ENCODE measurements around the gene UBTD1.
A peak's percentile ranks its signal among the peaks of the same experiment; 100 is the strongest.

UBTD1 gene

GRCh38 chr10:97499561-97500296 is 1.0 kb downstream of the UBTD1 start:
- H3K27ac ChIP-seq (ENCODE audit: low read depth in 2 of 2, low read length in 2 of 2) = peak overlapping the region; percentile 4 to 90
- H3K9me3 ChIP-seq (ENCODE audit: control insufficient read depth in 2 of 2, low read length in 2 of 2) = no peaks in the 10 kb centered on the region
- peak overlapping the region; percentile 56 to 87 for H3K9ac ChIP-seq (ENCODE audit: low read depth in 1 of 2, low read length in 2 of 2)
- H3K4me1 ChIP-seq (ENCODE audit: control insufficient read depth in 2 of 2, insufficient read depth in 2 of 2, low read length in 2 of 2) = peaks cover 3 to 9% of the 10 kb centered on the region in 2 donors
- peaks cover 0 to 3% of the 10 kb centered on the region in 2 donors for H3K36me3 ChIP-seq (ENCODE audit: control insufficient read depth in 2 of 2, insufficient read depth in 2 of 2, low read length in 2 of 2)
- peaks cover 0 to 15% of the 10 kb centered on the region in 2 donors for H3K27me3 ChIP-seq (ENCODE audit: control insufficient read depth in 2 of 2, insufficient read depth in 2 of 2, low read length in 2 of 2)
- H3K4me3 ChIP-seq (ENCODE audit: low read length in 2 of 2) = peak overlapping the region; percentile 73 to 97

- peak overlapping the region in 1 of 2 donors; percentile 73 for H3K4me3 ChIP-seq (ENCODE audit: low read length in 2 of 2)
- no peak overlapping the region for H3K27ac ChIP-seq (ENCODE audit: low read depth in 2 of 2, low read length in 2 of 2)
- H3K36me3 ChIP-seq (ENCODE audit: control insufficient read depth in 2 of 2, insufficient read depth in 2 of 2, low read length in 2 of 2) = peaks cover 0 to 3% of the 10 kb centered on the region in 2 donors
- peaks cover 0 to 15% of the 10 kb centered on the region in 2 donors for H3K27me3 ChIP-seq (ENCODE audit: control insufficient read depth in 2 of 2, insufficient read depth in 2 of 2, low read length in 2 of 2)
- H3K9ac ChIP-seq (ENCODE audit: low read depth in 1 of 2, low read length in 2 of 2) = no peak overlapping the region
- H3K4me1 ChIP-seq (ENCODE audit: control insufficient read depth in 2 of 2, insufficient read depth in 2 of 2, low read length in 2 of 2) = peaks cover 3 to 9% of the 10 kb centered on the region in 2 donors
- H3K9me3 ChIP-seq (ENCODE audit: control insufficient read depth in 2 of 2, low read length in 2 of 2) = no peaks in the 10 kb centered on the region
Observed at GRCh38 chr10:97500297-97500575, 1.5 kb downstream of the UBTD1 start.

GRCh38 chr10:97502916-97503315 is 4.2 kb downstream of the UBTD1 start:
- peaks cover 0 to 15% of the 10 kb centered on the region in 2 donors for H3K27me3 ChIP-seq (ENCODE audit: control insufficient read depth in 2 of 2, insufficient read depth in 2 of 2, low read length in 2 of 2)
- H3K4me1 ChIP-seq (ENCODE audit: control insufficient read depth in 2 of 2, insufficient read depth in 2 of 2, low read length in 2 of 2) = peaks cover 0 to 1% of the 10 kb centered on the region in 2 donors
- H3K9ac ChIP-seq (ENCODE audit: low read depth in 1 of 2, low read length in 2 of 2) = no peak overlapping the region
- H3K9me3 ChIP-seq (ENCODE audit: control insufficient read depth in 2 of 2, low read length in 2 of 2) = no peaks in the 10 kb centered on the region
- no peak overlapping the region for H3K4me3 ChIP-seq (ENCODE audit: low read length in 2 of 2)
- H3K36me3 ChIP-seq (ENCODE audit: control insufficient read depth in 2 of 2, insufficient read depth in 2 of 2, low read length in 2 of 2) = no peaks in the 10 kb centered on the region
- no peak overlapping the region for H3K27ac ChIP-seq (ENCODE audit: low read depth in 2 of 2, low read length in 2 of 2)

GRCh38 chr10:97503406-97503805 is 4.7 kb downstream of the UBTD1 start:
- no peak overlapping the region for H3K27ac ChIP-seq (ENCODE audit: low read depth in 2 of 2, low read length in 2 of 2)
- H3K36me3 ChIP-seq (ENCODE audit: control insufficient read depth in 2 of 2, insufficient read depth in 2 of 2, low read length in 2 of 2) = no peaks in the 10 kb centered on the region
- no peak overlapping the region for H3K4me3 ChIP-seq (ENCODE audit: low read length in 2 of 2)
- H3K4me1 ChIP-seq (ENCODE audit: control insufficient read depth in 2 of 2, insufficient read depth in 2 of 2, low read length in 2 of 2) = no peaks in the 10 kb centered on the region
- H3K9me3 ChIP-seq (ENCODE audit: control insufficient read depth in 2 of 2, low read length in 2 of 2) = no peaks in the 10 kb centered on the region
- no peak overlapping the region for H3K9ac ChIP-seq (ENCODE audit: low read depth in 1 of 2, low read length in 2 of 2)
- peaks cover 0 to 15% of the 10 kb centered on the region in 2 donors for H3K27me3 ChIP-seq (ENCODE audit: control insufficient read depth in 2 of 2, insufficient read depth in 2 of 2, low read length in 2 of 2)

GRCh38 chr10:97505152-97505551 is 6.4 kb downstream of the UBTD1 start:
- Histone ChIP-seq H3K36me3 (ENCODE audit: control insufficient read depth in 2 of 2, insufficient read depth in 2 of 2, low read length in 2 of 2) (no peaks in the 10 kb centered on the region), H3K27ac (ENCODE audit: low read depth in 2 of 2, low read length in 2 of 2) (no peak overlapping the region), H3K4me3 (ENCODE audit: low read length in 2 of 2) (no peak overlapping the region), H3K4me1 (ENCODE audit: control insufficient read depth in 2 of 2, insufficient read depth in 2 of 2, low read length in 2 of 2) (no peaks in the 10 kb centered on the region), H3K9me3 (ENCODE audit: control insufficient read depth in 2 of 2, low read length in 2 of 2) (no peaks in the 10 kb centered on the region), H3K27me3 (ENCODE audit: control insufficient read depth in 2 of 2, insufficient read depth in 2 of 2, low read length in 2 of 2) (peaks cover 0 to 9% of the 10 kb centered on the region in 2 donors), H3K9ac (ENCODE audit: low read depth in 1 of 2, low read length in 2 of 2) (no peak overlapping the region)

- H3K9me3 ChIP-seq (ENCODE audit: control insufficient read depth in 2 of 2, low read length in 2 of 2) = no peaks in the 10 kb centered on the region
- peaks cover 0 to 3% of the 10 kb centered on the region in 2 donors for H3K27me3 ChIP-seq (ENCODE audit: control insufficient read depth in 2 of 2, insufficient read depth in 2 of 2, low read length in 2 of 2)
- no peak overlapping the region for H3K27ac ChIP-seq (ENCODE audit: low read depth in 2 of 2, low read length in 2 of 2)
- no peak overlapping the region for H3K4me3 ChIP-seq (ENCODE audit: low read length in 2 of 2)
- no peaks in the 10 kb centered on the region for H3K4me1 ChIP-seq (ENCODE audit: control insufficient read depth in 2 of 2, insufficient read depth in 2 of 2, low read length in 2 of 2)
- no peaks in the 10 kb centered on the region for H3K36me3 ChIP-seq (ENCODE audit: control insufficient read depth in 2 of 2, insufficient read depth in 2 of 2, low read length in 2 of 2)
- H3K9ac ChIP-seq (ENCODE audit: low read depth in 1 of 2, low read length in 2 of 2) = no peak overlapping the region
Observed at GRCh38 chr10:97506199-97506991, 7.7 kb downstream of the UBTD1 start.

- Histone ChIP-seq H3K4me1 (ENCODE audit: control insufficient read depth in 2 of 2, insufficient read depth in 2 of 2, low read length in 2 of 2) (no peaks in the 10 kb centered on the region), H3K27me3 (ENCODE audit: control insufficient read depth in 2 of 2, insufficient read depth in 2 of 2, low read length in 2 of 2) (peaks cover 0 to 3% of the 10 kb centered on the region in 2 donors), H3K4me3 (ENCODE audit: low read length in 2 of 2) (no peak overlapping the region)
Observed at GRCh38 chr10:97508342-97508741, 9.6 kb downstream of the UBTD1 start.

GRCh38 chr10:97509120-97509680 is 10.5 kb downstream of the UBTD1 start:
- Histone ChIP-seq H3K36me3 (ENCODE audit: control insufficient read depth in 2 of 2, insufficient read depth in 2 of 2, low read length in 2 of 2) (no peaks in the 10 kb centered on the region), H3K27me3 (ENCODE audit: control insufficient read depth in 2 of 2, insufficient read depth in 2 of 2, low read length in 2 of 2) (no peaks in the 10 kb centered on the region)

More at GRCh38 chr10:97508342-97508741, 9.6 kb downstream of the UBTD1 start:
- Histone ChIP-seq H3K27ac (ENCODE audit: low read depth in 2 of 2, low read length in 2 of 2) (no peak overlapping the region), H3K9me3 (ENCODE audit: control insufficient read depth in 2 of 2, low read length in 2 of 2) (no peaks in the 10 kb centered on the region), H3K36me3 (ENCODE audit: control insufficient read depth in 2 of 2, insufficient read depth in 2 of 2, low read length in 2 of 2) (no peaks in the 10 kb centered on the region), H3K9ac (ENCODE audit: low read depth in 1 of 2, low read length in 2 of 2) (no peak overlapping the region)

GRCh38 chr10:97510686-97511085 is 12.0 kb downstream of the UBTD1 start:
- no peaks in the 10 kb centered on the region for H3K36me3 ChIP-seq (ENCODE audit: control insufficient read depth in 2 of 2, insufficient read depth in 2 of 2, low read length in 2 of 2)
- H3K27me3 ChIP-seq (ENCODE audit: control insufficient read depth in 2 of 2, insufficient read depth in 2 of 2, low read length in 2 of 2) = no peaks in the 10 kb centered on the region
- no peaks in the 10 kb centered on the region for H3K4me1 ChIP-seq (ENCODE audit: control insufficient read depth in 2 of 2, insufficient read depth in 2 of 2, low read length in 2 of 2)
- no peak overlapping the region for H3K9ac ChIP-seq (ENCODE audit: low read depth in 1 of 2, low read length in 2 of 2)
- H3K4me3 ChIP-seq (ENCODE audit: low read length in 2 of 2) = no peak overlapping the region
- H3K9me3 ChIP-seq (ENCODE audit: control insufficient read depth in 2 of 2, low read length in 2 of 2) = no peaks in the 10 kb centered on the region
- no peak overlapping the region for H3K27ac ChIP-seq (ENCODE audit: low read depth in 2 of 2, low read length in 2 of 2)

More at GRCh38 chr10:97509120-97509680, 10.5 kb downstream of the UBTD1 start:
- H3K4me3 ChIP-seq (ENCODE audit: low read length in 2 of 2) = no peak overlapping the region
- no peak overlapping the region for H3K27ac ChIP-seq (ENCODE audit: low read depth in 2 of 2, low read length in 2 of 2)
- no peaks in the 10 kb centered on the region for H3K9me3 ChIP-seq (ENCODE audit: control insufficient read depth in 2 of 2, low read length in 2 of 2)
- no peak overlapping the region for H3K9ac ChIP-seq (ENCODE audit: low read depth in 1 of 2, low read length in 2 of 2)
- no peaks in the 10 kb centered on the region for H3K4me1 ChIP-seq (ENCODE audit: control insufficient read depth in 2 of 2, insufficient read depth in 2 of 2, low read length in 2 of 2)
